HepG2 (cell line): ENCODE results near the gene CCT3. TPM values are rescaled to one million over a fixed set of nuclear protein-coding genes. Genes with fewer than 3 reads are reported as not detected.
A peak's percentile ranks its signal among the peaks of the same experiment; 100 is the strongest.

Source experiments
- ARHGAP35 ChIP-seq: sonication (generic); formaldehyde crosslinking; IDR thresholded peaks from 2 replicates; pipeline ENCODE4 v1.9.0; 2022; ENCODE audit warnings: mild to moderate bottlenecking, inconsistent platforms, moderate library complexity, missing genetic modification reagents, borderline replicate concordance
- BATF2 ChIP-seq: sonication (generic); formaldehyde crosslinking; IDR thresholded peaks from 2 replicates; pipeline ENCODE4 v1.8.0; 2022; ENCODE audit warnings: mild to moderate bottlenecking, missing genetic modification reagents, moderate library complexity
- CBFB ChIP-seq: sonication (generic); formaldehyde crosslinking; IDR thresholded peaks from 2 replicates; pipeline ENCODE4 v1.4.0; 2020; ENCODE audit warnings: missing genetic modification reagents
- HNRNPL ChIP-seq: fragments of 200-400 bp; formaldehyde crosslinking; IDR thresholded peaks from 2 replicates; pipeline ENCODE4 v1.6.1; 2017; ENCODE audit warnings: mild to moderate bottlenecking, low read depth, low read length
- NFKB2 ChIP-seq: sonication (generic); formaldehyde crosslinking; IDR thresholded peaks from 2 replicates; pipeline ENCODE4 v1.4.0; 2020; ENCODE audit warnings: missing genetic modification reagents, borderline replicate concordance
- RFXAP ChIP-seq: sonication (generic); formaldehyde crosslinking; IDR thresholded peaks from 2 replicates; pipeline ENCODE4 v1.4.0; 2020; ENCODE audit warnings: missing genetic modification reagents, borderline replicate concordance
- SIX1 ChIP-seq: sonication (generic); formaldehyde crosslinking; IDR thresholded peaks from 2 replicates; pipeline ENCODE4 v1.4.0; 2020; ENCODE audit warnings: missing genetic modification reagents, borderline replicate concordance
- TBX2 ChIP-seq: sonication (generic); formaldehyde crosslinking; IDR thresholded peaks from 2 replicates; pipeline ENCODE4 v1.5.0; 2020; ENCODE audit warnings: missing genetic modification reagents, mild to moderate bottlenecking, borderline replicate concordance
- THYN1 ChIP-seq: sonication (generic); formaldehyde crosslinking; IDR thresholded peaks from 2 replicates; pipeline ENCODE4 v1.8.1; 2023; ENCODE audit warnings: low read depth, mild to moderate bottlenecking, moderate library complexity, missing genetic modification reagents, borderline replicate concordance
- YEATS4 ChIP-seq: sonication (generic); formaldehyde crosslinking; IDR thresholded peaks from 2 replicates; pipeline ENCODE4 v1.4.0; 2020; ENCODE audit warnings: missing genetic modification reagents, borderline replicate concordance
- YY1 ChIP-seq: IDR thresholded peaks from 2 replicates; pipeline ENCODE4 v1.6.1; 2011; ENCODE audit warnings: low read length, low read depth, moderate library complexity, mild to moderate bottlenecking; ENCODE audit not compliant: insufficient read depth, insufficient replicate concordance
- ZBTB20 ChIP-seq: sonication (generic); formaldehyde crosslinking; IDR thresholded peaks from 2 replicates; pipeline ENCODE4 v1.8.1; 2023; ENCODE audit warnings: missing genetic modification reagents, low read depth, mild to moderate bottlenecking, borderline replicate concordance
- ZBTB7B ChIP-seq: sonication (generic); formaldehyde crosslinking; IDR thresholded peaks from 2 replicates; pipeline ENCODE4 v1.4.0; 2020; ENCODE audit warnings: missing genetic modification reagents
- ZNF136 ChIP-seq: sonication (generic); formaldehyde crosslinking; IDR thresholded peaks from 2 replicates; pipeline ENCODE4 v1.8.1; 2022; ENCODE audit warnings: low read depth, mild to moderate bottlenecking, moderate library complexity, missing genetic modification reagents
- ZNF354B ChIP-seq: sonication (generic); formaldehyde crosslinking; IDR thresholded peaks from 2 replicates; pipeline ENCODE4 v1.8.0; 2022; ENCODE audit warnings: mild to moderate bottlenecking, missing genetic modification reagents
- ZNF580 ChIP-seq: IDR thresholded peaks from 2 replicates; pipeline ENCODE4 v1.6.1; 2016; ENCODE audit warnings: low read depth, borderline replicate concordance
- polyA plus RNA-seq, 8 experiments: library from polyadenylated mRNA; depleted of rRNA in 3 of 8; stranded (reverse) in 7 of 8; unstranded in 1 of 8; fragments of >200 nt; fragmentation: Illumina TruSeq in 4 of 8; extraction: Trizol in 4 of 8; gene quantifications; 2 replicates each; pipeline versions ENCODE4 v1.2.1 to v1.2.3, GENCODE V29; 2011 to 2016; ENCODE audit warnings: low read depth in 4 of 8, missing spikeins in 1 of 8, mixed read lengths in 1 of 8; ENCODE audit not compliant: insufficient read depth in 1 of 8
- total RNA-seq, 5 experiments: library from RNA; depleted of rRNA; stranded (reverse); fragments of >200 nt; fragmentation: Illumina TruSeq; extraction: Trizol; gene quantifications; 2 replicates each; pipeline ENCODE4 v1.2.3, GENCODE V29; 2016; ENCODE audit warnings: low read depth in 1 of 5
- TF ChIP-seq, protein P1 (sequence below): sonication (generic); formaldehyde crosslinking; IDR thresholded peaks from one replicate; pipeline ENCODE4 v1.5.1; 2020; ENCODE audit warnings: mild to moderate bottlenecking, missing genetic modification reagents; ENCODE audit errors: not compliant biosample characterization
- TF ChIP-seq, protein P2 (sequence below): IDR thresholded peaks from 2 replicates; pipeline ENCODE4 v1.6.1; 2016

CCT3 gene
- total and polyA plus RNA-seq, 2 of the 13 experiments (the other 11 are each of a cell fraction or from before 2014, with no cell fraction given): 319 to 615 TPM

DNA sequence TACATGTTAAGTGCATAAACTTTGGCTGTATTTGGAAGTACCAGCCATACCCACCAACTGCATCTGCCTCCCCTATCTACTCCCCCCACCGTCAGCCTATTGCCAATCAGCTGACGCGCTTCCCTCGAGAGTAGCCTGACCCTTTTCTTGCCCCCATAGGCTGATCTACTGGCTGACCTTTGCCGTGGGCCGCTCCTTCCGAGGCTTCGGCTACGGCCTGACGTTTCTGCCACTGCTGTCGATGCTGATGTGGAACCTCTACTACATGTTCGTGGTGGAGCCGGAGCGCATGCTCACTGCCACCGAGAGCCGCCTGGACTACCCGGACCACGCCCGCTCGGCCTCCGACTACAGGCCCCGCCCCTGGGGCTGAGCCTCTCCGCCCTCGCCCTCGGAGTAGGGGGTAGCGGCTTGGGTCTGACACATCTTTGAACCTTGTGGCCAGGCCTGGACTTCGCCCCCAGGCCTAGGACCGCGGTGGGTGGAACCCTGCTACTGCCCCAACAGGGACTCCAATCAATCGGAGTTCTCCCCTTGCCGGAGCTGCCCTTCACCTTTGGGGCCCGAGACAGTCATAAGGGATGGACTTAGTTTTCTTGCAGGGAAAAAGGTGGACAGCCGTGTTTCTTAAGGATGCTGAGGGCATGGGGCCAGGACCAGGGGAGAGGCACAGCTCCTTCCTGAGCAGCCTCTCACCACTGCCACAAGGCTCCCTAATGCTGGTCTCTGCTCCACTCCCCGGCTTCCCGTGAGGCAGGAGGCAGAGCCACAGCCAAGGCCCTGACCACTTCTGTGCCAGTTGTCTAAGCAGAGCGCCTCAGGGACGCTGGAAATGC lies 46.6 kb downstream of the CCT3 start (continued):
- TF ChIP-seq, protein P1, sequence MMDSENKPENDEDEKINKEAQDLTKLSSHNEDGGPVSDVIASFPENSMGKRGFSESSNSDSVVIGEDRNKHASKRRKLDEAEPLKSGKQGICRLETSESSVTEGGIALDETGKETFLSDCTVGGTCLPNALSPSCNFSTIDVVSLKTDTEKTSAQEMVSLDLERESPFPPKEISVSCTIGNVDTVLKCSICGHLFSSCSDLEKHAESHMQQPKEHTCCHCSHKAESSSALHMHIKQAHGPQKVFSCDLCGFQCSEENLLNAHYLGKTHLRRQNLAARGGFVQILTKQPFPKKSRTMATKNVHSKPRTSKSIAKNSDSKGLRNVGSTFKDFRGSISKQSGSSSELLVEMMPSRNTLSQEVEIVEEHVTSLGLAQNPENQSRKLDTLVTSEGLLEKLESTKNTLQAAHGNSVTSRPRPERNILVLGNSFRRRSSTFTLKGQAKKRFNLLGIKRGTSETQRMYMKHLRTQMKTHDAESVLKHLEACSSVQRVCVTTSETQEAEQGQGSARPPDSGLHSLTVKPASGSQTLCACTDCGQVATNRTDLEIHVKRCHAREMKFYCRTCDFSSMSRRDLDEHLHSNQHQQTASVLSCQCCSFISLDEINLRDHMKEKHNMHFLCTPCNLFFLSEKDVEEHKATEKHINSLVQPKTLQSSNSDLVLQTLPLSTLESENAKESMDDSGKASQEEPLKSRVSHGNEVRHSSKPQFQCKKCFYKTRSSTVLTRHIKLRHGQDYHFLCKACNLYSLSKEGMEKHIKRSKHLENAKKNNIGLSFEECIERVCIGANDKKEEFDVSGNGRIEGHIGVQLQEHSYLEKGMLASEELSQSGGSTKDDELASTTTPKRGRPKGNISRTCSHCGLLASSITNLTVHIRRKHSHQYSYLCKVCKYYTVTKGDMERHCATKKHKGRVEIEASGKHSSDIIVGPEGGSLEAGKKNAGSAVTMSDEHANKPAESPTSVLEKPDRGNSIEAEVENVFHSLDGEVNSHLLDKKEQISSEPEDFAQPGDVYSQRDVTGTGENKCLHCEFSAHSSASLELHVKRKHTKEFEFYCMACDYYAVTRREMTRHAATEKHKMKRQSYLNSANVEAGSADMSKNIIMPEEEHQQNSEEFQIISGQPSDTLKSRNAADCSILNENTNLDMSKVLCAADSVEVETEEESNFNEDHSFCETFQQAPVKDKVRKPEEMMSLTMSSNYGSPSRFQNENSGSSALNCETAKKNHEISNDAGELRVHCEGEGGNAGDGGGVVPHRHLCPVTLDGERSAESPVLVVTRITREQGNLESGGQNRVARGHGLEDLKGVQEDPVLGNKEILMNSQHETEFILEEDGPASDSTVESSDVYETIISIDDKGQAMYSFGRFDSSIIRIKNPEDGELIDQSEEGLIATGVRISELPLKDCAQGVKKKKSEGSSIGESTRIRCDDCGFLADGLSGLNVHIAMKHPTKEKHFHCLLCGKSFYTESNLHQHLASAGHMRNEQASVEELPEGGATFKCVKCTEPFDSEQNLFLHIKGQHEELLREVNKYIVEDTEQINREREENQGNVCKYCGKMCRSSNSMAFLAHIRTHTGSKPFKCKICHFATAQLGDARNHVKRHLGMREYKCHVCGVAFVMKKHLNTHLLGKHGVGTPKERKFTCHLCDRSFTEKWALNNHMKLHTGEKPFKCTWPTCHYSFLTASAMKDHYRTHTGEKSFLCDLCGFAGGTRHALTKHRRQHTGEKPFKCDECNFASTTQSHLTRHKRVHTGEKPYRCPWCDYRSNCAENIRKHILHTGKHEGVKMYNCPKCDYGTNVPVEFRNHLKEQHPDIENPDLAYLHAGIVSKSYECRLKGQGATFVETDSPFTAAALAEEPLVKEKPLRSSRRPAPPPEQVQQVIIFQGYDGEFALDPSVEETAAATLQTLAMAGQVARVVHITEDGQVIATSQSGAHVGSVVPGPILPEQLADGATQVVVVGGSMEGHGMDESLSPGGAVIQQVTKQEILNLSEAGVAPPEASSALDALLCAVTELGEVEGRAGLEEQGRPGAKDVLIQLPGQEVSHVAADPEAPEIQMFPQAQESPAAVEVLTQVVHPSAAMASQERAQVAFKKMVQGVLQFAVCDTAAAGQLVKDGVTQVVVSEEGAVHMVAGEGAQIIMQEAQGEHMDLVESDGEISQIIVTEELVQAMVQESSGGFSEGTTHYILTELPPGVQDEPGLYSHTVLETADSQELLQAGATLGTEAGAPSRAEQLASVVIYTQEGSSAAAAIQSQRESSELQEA: peak; percentile 59
- TF ChIP-seq NFKB2: peak; percentile 31; the same call in 1 of the 2 replicates
- peak; percentile 91 for TF ChIP-seq ZBTB7B (CRISPR knock-in tag)
- TF ChIP-seq THYN1 (CRISPR knock-in tag): no peak
- no peak; the same call in 1 of the 2 replicates for TF ChIP-seq TBX2 (CRISPR knock-in tag)
- peak; percentile 82 for TF ChIP-seq CBFB (CRISPR knock-in tag)
- peak; percentile 62 for TF ChIP-seq ZBTB20
- peak; percentile 72; the same call in 1 of the 2 replicates for TF ChIP-seq HNRNPL
- TF ChIP-seq, protein P2, sequence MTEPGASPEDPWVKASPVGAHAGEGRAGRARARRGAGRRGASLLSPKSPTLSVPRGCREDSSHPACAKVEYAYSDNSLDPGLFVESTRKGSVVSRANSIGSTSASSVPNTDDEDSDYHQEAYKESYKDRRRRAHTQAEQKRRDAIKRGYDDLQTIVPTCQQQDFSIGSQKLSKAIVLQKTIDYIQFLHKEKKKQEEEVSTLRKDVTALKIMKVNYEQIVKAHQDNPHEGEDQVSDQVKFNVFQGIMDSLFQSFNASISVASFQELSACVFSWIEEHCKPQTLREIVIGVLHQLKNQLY (CRISPR knock-in tag): peak; percentile 45; the same call in 1 of the 2 replicates
- no peak for TF ChIP-seq ARHGAP35 (CRISPR knock-in tag)
- TF ChIP-seq RFXAP: no peak
- TF ChIP-seq ZNF580: peak; percentile 48; the same call in 1 of the 2 replicates
- peak; percentile 67 for TF ChIP-seq YY1
- peak; percentile 81; the same call in 1 of the 2 replicates for TF ChIP-seq YEATS4 (CRISPR knock-in tag)
- TF ChIP-seq ZNF354B (CRISPR knock-in tag): no peak
- peak; percentile 87; the same call in 1 of the 2 replicates for TF ChIP-seq ZNF136
- 0 out of 2 replicates have a peak, but pooled peaks have one; percentile 43 for TF ChIP-seq SIX1 (CRISPR knock-in tag)
- TF ChIP-seq BATF2: no peak
